ENCODE results near the gene GIGYF1. TPM values are rescaled to one million over a fixed set of nuclear protein-coding genes. Genes with fewer than 3 reads are reported as not detected.

GIGYF1 gene
- total and polyA plus RNA-seq, 2 donors: 17.1 to 27.2 TPM

GRCh38 chr7:100696123-100696521 is 2.1 kb upstream of the GIGYF1 start:
- 80% methylated on average over 6 of the region's 6 CpGs for WGBS
- Histone ChIP-seq H3K4me1 (ENCODE audit: insufficient read depth) (peaks cover 3% of the 10 kb centered on the region), H3K36me3 (ENCODE audit: insufficient read depth) (no peaks in the 10 kb centered on the region), H3K27ac (ENCODE audit: low read depth) (no peak overlapping the region), H3K4me3 (ENCODE audit: low read depth, low read length) (no peak overlapping the region)
- no peak for DNase-seq (ENCODE audit: extremely low spot score)

GRCh38 chr7:100693312-100694097 is 545 bp downstream of the GIGYF1 start:
- Histone ChIP-seq H3K36me3 (ENCODE audit: insufficient read depth) (peaks cover 2% of the 10 kb centered on the region), H3K27ac (ENCODE audit: low read depth) (peak overlapping the region; percentile 41), H3K4me3 (ENCODE audit: low read depth, low read length) (peak overlapping the region; percentile 100), H3K4me1 (ENCODE audit: insufficient read depth) (peaks cover 3% of the 10 kb centered on the region)
- under 1% methylated on average over 81 of the region's 81 CpGs for WGBS
- DNase-seq (ENCODE audit: extremely low spot score): no peak

- Histone ChIP-seq H3K27ac (ENCODE audit: low read depth) (no peak overlapping the region), H3K4me1 (ENCODE audit: insufficient read depth) (peaks cover 3% of the 10 kb centered on the region), H3K36me3 (ENCODE audit: insufficient read depth) (peaks cover 3% of the 10 kb centered on the region), H3K4me3 (ENCODE audit: low read depth, low read length) (peak overlapping the region; percentile 100)
- no peak for DNase-seq (ENCODE audit: extremely low spot score)
- 49% methylated on average over 6 of the region's 6 CpGs for WGBS
Measured at GRCh38 chr7:100692578-100692961, 1.5 kb downstream of the GIGYF1 start.

GRCh38 chr7:100691676-100692577 is 2.1 kb downstream of the GIGYF1 start:
- Histone ChIP-seq H3K4me3 (ENCODE audit: low read depth, low read length) (peak overlapping the region; percentile 1), H3K4me1 (ENCODE audit: insufficient read depth) (peaks cover 3% of the 10 kb centered on the region), H3K36me3 (ENCODE audit: insufficient read depth) (peaks cover 3% of the 10 kb centered on the region), H3K27ac (ENCODE audit: low read depth) (no peak overlapping the region)
- 25% methylated on average over 28 of the region's 28 CpGs for WGBS
- DNase-seq (ENCODE audit: extremely low spot score): no peak

GRCh38 chr7:100689230-100690135 is 4.6 kb downstream of the GIGYF1 start:
- Histone ChIP-seq H3K4me3 (ENCODE audit: low read depth, low read length) (no peak overlapping the region), H3K36me3 (ENCODE audit: insufficient read depth) (peaks cover 5% of the 10 kb centered on the region), H3K27ac (ENCODE audit: low read depth) (no peak overlapping the region), H3K4me1 (ENCODE audit: insufficient read depth) (peaks cover 3% of the 10 kb centered on the region)
- DNase-seq (ENCODE audit: extremely low spot score): no peak
- 83% methylated on average over 18 of the region's 18 CpGs for WGBS

GRCh38 chr7:100688326-100688860 is 5.7 kb downstream of the GIGYF1 start:
- no peak overlapping the region for H3K27ac ChIP-seq (ENCODE audit: low read depth)
- peaks cover 3% of the 10 kb centered on the region for H3K4me1 ChIP-seq (ENCODE audit: insufficient read depth)
- no peak for DNase-seq (ENCODE audit: extremely low spot score)

GRCh38 chr7:100687751-100688300 is 6.2 kb downstream of the GIGYF1 start:
- peaks cover 10% of the 10 kb centered on the region for H3K36me3 ChIP-seq (ENCODE audit: insufficient read depth)
- no peak for DNase-seq (ENCODE audit: extremely low spot score)

More at GRCh38 chr7:100688326-100688860, 5.7 kb downstream of the GIGYF1 start:
- 88% methylated on average over 16 of the region's 16 CpGs for WGBS
- H3K36me3 ChIP-seq (ENCODE audit: insufficient read depth): peaks cover 10% of the 10 kb centered on the region
- no peak overlapping the region for H3K4me3 ChIP-seq (ENCODE audit: low read depth, low read length)

GRCh38 chr7:100687261-100687660 is 6.8 kb downstream of the GIGYF1 start:
- H3K27ac ChIP-seq (ENCODE audit: low read depth): no peak overlapping the region
- WGBS: 89% methylated on average over 22 of the region's 22 CpGs
- no peaks in the 10 kb centered on the region for H3K4me1 ChIP-seq (ENCODE audit: insufficient read depth)
- H3K4me3 ChIP-seq (ENCODE audit: low read depth, low read length): no peak overlapping the region
- DNase-seq (ENCODE audit: extremely low spot score): no peak
- H3K36me3 ChIP-seq (ENCODE audit: insufficient read depth): peaks cover 14% of the 10 kb centered on the region

More at GRCh38 chr7:100687751-100688300, 6.2 kb downstream of the GIGYF1 start:
- 83% methylated on average over 25 of the region's 25 CpGs for WGBS
- Histone ChIP-seq H3K4me3 (ENCODE audit: low read depth, low read length) (no peak overlapping the region), H3K4me1 (ENCODE audit: insufficient read depth) (peaks cover 2% of the 10 kb centered on the region), H3K27ac (ENCODE audit: low read depth) (no peak overlapping the region)

GRCh38 chr7:100686822-100687211 is 7.2 kb downstream of the GIGYF1 start:
- peaks cover 14% of the 10 kb centered on the region for H3K36me3 ChIP-seq (ENCODE audit: insufficient read depth)
- DNase-seq (ENCODE audit: extremely low spot score): no peak
- no peak overlapping the region for H3K27ac ChIP-seq (ENCODE audit: low read depth)
- no peak overlapping the region for H3K4me3 ChIP-seq (ENCODE audit: low read depth, low read length)
- no peaks in the 10 kb centered on the region for H3K4me1 ChIP-seq (ENCODE audit: insufficient read depth)
- 87% methylated on average over 17 of the region's 17 CpGs for WGBS

GRCh38 chr7:100686201-100686821 is 7.7 kb downstream of the GIGYF1 start:
- peaks cover 16% of the 10 kb centered on the region for H3K36me3 ChIP-seq (ENCODE audit: insufficient read depth)
- 77% methylated on average over 33 of the region's 33 CpGs for WGBS
- H3K4me1 ChIP-seq (ENCODE audit: insufficient read depth): no peaks in the 10 kb centered on the region
- DNase-seq (ENCODE audit: extremely low spot score): no peak
- no peak overlapping the region for H3K27ac ChIP-seq (ENCODE audit: low read depth)
- H3K4me3 ChIP-seq (ENCODE audit: low read depth, low read length): no peak overlapping the region

- WGBS: 91% methylated on average over 17 of the region's 17 CpGs
- Histone ChIP-seq H3K4me3 (ENCODE audit: low read depth, low read length) (no peak overlapping the region), H3K36me3 (ENCODE audit: insufficient read depth) (peaks cover 16% of the 10 kb centered on the region), H3K27ac (ENCODE audit: low read depth) (no peak overlapping the region), H3K4me1 (ENCODE audit: insufficient read depth) (no peaks in the 10 kb centered on the region)
- no peak for DNase-seq (ENCODE audit: extremely low spot score)
Measured at GRCh38 chr7:100685631-100686145, 8.4 kb downstream of the GIGYF1 start.

- Histone ChIP-seq H3K4me1 (ENCODE audit: insufficient read depth) (no peaks in the 10 kb centered on the region), H3K36me3 (ENCODE audit: insufficient read depth) (peaks cover 16% of the 10 kb centered on the region), H3K4me3 (ENCODE audit: low read depth, low read length) (no peak overlapping the region), H3K27ac (ENCODE audit: low read depth) (no peak overlapping the region)
- no peak for DNase-seq (ENCODE audit: extremely low spot score)
- 89% methylated on average over 18 of the region's 18 CpGs for WGBS
Measured at GRCh38 chr7:100685049-100685605, 8.9 kb downstream of the GIGYF1 start.

All from urinary bladder (tissue), 4 donors.